HUDEP-2 (cell line): Measurements from ENCODE around the gene TRAM2.

Source experiments
- DNase-seq, 76 experiments: peaks; one replicate each; lab custom pipeline; 2025; ENCODE audit not compliant: unreplicated experiment in 76 of 76; lab: John Stamatoyannopoulos, UW

Gene TRAM2

DNA sequence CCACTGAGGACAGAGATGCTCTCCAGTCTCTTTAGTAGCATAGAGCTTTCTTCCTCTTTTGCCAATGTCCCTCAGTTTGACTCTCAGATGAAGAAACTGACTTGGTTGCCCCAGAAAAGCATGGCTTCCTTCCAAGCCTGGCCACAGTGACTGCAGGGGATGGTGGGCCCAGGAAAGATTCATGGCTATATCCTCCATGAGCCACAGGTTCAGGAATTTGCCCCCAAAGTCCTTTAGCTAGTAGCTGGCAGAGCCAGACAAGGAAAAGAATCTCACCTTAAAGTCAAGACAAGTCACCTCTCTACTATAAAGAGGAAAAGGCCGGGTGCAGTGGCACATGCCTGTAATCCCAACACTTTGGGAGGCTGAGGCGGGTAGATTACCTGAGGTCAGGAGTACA is 43.4 kb downstream of the TRAM2 start:
- no peak for DNase-seq

DNA sequence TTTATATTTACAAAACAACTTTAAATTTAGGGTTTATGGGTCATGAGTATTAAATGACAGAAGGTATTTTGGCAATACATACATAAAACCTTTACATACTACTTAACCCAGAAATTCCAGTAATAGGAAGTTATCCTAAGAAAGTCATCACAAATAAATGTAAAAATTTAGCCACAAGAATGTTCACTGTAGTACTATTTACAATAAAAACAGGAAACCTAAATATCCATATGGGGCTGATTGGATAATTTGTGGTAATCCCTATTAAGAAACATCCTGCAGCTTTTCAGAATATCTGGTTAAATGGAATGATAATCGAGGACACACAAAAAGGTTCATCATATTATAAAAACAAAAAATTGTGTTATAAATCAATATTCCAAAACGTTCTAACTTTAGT is 44.4 kb downstream of the TRAM2 start:
- no peak for DNase-seq

DNA sequence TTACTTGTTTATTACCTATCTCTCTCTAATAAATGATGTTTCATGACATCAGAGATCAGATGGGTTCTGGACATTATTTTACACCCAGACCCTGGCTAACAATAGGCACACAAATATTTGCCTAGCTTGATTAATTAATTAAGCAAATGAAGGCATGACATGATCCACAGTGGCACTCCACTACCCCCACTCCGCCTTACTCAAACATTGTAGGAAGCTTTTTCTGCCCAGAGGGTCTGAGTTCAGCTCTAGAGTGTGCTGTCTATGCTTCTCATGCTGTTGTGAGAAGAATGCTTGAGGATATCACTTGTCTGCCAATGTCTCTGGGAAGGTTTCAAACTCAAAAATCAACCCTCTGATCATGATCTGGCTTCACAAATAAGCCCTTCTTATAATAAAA is 45.0 kb downstream of the TRAM2 start:
- no peak for DNase-seq

DNA sequence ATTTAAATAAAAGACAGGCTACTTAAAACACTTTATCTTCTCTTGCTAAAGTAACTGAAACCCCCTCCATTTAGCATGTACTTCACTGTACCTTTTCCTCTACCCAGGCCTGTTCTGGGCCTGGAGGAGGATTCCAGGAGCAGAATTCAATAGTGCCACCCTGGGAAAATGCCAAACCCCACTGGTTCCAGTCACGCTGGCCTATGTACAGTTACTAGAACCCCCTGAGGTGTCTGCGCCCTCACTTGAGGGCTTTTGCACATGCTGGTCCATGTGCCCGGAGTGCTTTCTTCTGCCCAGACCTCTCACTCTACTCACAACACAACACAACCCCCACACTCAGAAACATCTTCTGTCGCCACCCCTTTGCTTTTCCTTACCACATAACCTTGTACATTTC is 45.5 kb downstream of the TRAM2 start:
- DNase-seq: no peak

DNA sequence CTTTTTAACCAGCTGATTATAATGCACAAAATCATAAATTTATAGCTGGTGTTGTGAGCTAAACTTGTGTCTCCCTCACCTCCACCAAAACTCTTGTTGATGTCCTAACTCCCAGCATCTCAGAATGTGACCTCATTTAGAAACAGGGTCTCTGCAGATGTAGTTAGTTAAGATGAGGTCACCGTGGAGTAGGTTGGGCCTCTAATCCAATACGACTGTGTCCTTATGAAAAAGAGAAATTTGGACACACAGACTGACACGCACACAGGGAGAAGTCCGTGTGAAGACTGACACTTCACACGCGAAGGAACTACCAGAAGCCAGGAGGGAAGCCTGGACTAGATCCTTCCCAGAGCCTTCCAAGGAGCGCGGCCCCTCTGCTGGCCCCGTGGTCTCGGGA is 46.5 kb downstream of the TRAM2 start:
- DNase-seq: no peak

DNA sequence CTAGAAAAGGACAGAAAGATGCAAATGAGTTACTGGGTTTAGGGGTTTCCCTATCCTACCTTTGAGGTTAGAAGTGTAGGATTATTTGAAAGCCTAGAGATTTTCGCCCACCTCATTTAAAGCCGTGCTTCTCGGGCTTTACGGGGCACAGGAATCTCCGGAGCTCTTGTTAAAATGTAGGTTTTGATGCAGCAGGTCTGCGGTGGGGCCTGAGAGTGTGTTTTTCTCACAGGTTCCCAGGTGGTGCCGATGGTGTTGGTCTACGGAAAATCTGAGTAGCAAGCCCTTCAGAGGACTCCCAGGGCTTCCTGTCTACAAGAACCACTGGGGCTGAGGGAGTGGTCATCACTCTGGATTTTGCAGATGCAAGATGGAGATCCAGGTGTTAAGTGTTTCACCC is 47.5 kb downstream of the TRAM2 start:
- no peak for DNase-seq

DNA sequence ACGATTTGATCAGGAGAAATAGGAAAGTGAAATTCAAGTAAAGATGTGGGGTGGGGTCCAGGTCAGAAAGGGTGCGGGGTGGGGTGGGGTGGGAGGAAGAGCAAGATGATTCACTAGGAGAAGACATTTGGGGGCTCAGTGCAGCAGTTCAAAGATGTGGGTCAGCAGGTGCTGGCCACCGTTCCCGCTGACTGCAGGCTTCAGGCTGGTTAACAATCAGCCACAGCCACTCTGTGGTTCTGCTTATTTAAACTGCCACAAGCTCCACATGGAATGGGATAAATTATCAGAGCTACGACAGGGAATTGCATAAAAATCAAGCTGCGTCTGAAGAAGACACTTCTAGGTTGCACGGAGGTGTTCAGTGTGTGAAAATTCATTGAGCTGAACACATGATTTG is 49.4 kb downstream of the TRAM2 start:
- DNase-seq: no peak

DNA sequence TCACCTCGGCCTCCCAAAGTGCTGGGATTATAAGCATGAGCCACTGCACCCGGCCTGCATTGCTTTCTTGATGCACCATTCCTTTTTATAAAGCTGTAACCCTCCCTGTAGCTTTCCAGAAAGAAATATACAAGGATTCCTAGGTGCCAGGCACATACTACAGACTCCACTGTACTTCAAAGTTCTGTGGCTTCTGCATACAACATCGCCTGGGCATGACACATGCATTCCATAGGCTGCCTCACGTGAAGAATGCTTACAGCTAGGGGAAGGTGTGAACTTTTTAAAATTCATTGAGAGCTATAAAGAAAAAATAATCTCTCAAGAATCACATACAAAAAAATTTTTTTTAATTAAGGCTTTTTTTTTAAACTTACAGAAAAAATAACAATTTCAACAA is 50.2 kb downstream of the TRAM2 start:
- no peak for DNase-seq

DNA sequence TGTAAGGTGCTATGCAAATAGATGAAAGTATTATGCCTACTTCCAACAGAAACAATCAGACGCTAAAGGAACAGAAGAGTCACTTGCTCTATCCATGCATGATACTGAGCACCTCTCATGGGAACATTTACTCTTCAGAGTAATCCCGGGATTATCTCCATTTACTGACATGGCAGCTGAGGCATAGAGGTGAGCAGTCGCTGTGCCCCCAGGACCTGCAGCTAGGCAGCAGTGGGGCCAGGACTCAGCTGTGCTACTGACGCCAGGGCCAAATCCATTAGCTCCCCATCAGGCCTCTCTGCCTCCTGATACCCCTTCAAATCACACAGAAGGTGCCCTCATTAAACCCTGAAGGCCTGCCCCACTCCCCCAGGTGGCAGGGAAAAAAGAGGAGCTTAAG is 51.9 kb downstream of the TRAM2 start:
- no peak for DNase-seq

DNA sequence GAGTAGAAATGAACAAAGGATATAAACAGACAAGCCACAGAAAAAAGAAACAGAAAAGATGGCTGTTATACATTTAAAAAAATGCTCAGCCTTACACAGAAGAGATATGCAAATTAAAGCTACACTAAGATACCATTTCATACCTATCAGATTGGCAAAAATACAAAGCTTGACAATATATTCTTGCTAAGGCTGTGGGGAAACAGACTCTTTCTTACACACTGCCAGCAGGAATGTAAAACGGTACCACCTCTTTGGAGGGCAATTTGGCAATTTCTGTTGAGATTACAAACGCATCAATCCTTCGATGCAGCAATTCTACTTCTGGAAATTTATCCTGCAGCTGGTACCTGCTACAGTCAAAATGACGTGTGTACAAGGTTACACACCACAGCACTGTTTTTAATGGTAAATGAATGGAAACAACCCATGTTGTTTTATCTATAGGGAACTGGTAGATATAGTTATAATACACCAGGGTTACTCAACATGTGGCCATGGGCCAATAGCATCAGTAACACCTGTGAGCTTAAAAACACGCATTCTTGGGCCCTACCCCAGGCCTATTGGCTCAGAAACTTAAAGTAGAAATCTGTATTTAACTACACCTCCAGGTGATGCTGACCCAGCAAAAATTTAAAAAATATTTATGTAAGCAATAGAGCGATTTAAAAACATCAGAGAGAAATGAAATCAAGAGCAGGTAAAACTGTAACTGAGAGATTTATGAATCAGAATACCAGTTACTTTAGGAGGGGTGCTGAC is 53.3 kb downstream of the TRAM2 start:
- no peak for DNase-seq

DNA sequence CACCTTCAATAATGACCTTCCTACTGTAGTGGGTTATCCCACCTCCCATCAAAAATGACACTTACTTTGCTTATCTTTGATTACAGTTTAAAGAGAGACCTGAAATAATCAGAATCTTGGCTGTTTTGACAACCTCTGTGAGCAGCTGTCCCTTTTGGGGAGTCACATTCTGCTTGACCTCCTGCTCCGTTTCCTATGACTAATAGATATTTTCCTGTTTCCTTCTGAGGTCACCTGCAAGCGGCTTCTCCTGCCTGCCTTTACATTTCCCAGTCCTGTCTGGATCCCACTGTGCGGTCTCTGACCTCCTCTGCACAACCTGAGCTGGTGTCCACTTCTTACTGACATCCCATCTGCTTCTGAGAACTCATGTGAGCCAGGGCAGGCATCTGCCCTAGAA is 54.2 kb downstream of the TRAM2 start:
- DNase-seq: no peak

DNA sequence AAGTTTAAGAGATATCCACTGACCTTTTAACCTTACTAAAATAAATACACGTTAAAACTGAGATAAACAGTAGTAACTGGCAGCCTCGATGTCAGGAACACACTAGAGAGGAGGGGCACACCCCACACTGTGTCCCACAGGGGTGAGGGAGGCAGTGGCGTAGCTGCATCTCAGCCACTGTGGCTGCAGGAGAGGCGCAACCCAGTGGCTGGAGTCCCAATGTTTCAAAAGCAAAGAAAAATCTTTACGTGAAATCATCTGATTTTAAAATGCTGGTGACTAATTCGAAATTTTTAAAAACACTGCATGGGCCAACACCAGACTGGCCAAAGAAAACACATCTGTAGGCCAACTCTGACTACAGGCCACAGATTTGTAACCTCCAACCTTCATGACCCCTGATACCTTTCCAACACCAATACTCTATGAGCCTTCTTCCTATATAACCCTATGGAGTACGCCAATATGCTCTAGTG is 54.7 kb downstream of the TRAM2 start:
- DNase-seq: peak in 1 of 76 experiments; percentile 7

DNA sequence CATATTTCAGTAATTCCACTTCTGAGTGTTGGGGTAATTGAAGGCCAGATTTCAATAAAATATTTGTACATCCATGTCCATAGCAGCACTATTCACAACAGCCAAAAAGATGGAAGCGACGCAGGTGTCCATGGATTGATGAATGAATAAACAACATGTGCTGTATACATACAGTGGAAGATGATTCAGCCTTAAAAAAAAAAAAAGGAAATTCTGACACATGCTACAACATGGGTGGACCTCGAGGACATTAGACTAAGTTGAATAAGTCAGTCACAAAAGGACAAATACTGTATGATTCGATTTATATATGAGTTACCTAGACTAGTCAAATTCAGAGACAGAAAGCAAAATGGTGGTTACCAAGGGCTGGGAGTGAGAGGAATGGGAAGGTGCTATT is 57.2 kb downstream of the TRAM2 start:
- no peak for DNase-seq

DNA sequence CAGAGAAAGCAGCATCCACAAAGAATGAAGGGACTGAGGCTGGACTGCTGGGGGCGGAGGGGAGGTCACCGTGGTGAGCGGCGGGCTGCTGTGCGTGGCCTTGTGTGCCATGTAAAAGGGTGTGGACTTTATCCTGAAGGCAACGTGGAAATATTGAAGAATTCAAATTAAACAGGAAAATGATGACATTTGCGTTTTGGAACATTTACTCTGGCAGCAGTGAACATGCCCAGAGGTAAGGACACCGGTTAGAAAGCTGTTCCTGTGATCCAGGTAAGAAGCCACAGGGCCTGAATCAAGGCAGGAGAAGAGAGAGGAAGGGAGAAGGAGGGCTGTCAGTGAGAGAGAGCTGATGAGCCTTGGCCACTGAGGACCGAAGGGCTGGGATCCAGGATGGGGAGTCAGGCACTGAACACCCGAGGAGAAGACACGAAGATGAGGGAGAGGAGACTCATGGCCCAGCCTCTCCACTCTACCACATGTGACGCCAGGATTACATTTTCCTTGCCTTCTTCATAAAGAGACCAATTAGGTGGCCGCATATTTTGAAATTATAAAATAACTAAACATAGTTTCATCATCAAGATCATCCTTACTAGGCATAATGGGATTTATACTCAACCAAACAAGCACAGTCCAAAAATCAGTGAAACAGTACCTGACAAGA is 58.4 kb downstream of the TRAM2 start:
- DNase-seq: no peak

DNA sequence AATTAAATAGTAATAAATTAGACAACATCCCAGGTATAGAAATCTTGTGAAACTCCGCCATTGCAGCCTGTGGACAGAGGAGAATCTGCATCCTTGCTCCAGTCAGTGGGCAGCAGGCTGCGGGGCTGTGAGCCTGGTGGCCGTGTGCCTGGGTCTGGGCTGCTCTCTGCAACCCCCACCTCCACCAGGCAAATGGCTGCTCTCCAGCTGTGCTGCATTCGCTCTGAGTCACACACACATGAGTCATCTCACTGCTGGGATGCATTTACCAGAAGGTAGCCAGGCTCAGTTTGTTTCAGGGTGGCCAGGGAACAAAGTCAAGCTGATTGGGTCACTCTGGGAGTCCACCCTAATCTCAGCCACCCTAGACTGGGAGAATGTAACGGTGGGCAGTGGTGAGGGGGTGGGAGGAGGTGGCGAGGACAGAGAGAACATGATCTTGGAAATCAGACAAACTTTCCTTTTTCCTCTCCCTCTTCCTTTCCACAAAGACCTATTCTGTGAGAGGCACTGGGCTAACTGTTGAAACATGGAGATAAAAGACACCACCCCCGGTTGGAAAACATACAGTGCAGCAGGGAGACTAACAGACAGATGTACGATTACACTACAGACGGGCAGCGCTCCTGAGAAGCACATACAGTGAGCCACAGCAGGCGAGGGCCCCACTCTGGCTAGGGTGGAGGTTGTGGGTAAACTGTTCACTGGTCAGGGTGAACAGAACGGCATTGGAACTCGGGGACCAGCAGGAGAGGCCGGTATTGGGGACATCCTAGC is 59.2 kb downstream of the TRAM2 start:
- DNase-seq: peak in 74 of 76 experiments; percentile 27 to 95 (median 80)

DNA sequence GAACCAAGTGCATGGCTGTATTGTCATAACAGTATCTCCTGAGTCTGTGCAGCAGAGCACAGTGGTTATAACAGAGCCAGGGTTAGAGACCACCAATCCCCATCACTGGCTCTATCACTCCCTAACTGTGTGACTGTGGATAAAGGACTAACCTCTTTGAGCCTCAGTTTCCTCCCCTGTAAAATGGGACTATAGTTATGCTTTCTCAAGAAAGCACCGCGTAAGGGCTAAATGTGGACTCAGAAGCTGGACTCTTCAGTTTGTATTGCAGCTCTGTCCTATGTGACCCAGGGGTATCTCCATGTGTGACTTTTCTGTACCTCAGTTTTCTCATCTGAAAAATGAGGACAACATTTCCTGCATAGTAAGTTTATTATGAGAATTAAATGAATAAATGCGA is 59.9 kb downstream of the TRAM2 start:
- no peak for DNase-seq

DNA sequence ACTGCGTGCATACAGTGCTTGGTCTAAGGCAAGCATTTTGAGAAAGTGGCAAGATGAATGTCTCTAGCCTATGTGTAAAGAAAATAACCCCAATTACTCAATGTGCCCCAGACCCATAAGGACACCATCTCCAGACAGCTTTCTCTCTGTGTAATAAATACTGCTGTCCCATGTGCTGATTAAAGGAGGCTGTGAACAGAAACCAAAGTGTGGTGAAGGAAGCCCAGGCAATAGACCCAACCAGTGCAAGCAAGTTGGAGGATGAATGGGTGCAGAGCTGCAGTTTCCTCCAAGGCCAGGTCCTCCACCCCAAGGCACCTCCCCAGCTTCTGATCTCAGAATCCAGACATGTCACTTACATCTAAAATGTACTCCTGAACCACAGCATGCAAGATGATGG is 60.6 kb downstream of the TRAM2 start:
- no peak for DNase-seq

DNA sequence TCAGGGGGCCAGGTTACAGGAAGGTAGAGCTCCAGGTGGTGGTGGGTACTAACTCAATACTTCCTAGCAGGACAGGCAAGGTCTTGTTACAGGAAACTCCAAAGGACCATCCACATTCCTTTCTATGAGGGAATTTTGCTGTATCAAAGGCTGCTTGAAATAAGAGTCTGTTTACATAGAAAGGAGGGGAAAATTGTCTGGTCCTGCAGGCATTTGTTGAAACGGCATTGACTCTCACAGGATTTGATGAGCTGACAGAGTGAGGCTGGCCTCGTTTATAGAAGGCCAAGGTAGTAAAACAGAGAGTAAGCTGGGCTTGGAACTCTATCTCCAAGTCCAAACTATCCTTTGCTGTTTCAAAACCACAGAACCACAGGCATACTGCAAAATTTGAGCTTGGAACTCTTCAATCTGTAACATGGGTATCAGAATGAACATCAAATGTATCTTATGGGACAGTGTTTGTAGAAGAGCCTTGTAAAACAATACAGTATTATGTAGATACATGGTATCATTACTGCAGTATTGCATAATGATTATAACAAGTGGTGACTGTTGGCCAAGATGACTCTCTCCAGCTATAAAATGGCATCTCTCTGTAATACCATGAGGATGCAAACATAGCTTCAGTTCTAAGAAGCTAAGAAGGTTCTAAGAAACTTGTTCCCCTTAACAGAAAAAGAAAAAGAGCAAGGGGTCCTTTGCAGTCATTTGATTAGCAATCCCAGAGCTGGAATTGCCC is 61.5 kb downstream of the TRAM2 start:
- DNase-seq: no peak

DNA sequence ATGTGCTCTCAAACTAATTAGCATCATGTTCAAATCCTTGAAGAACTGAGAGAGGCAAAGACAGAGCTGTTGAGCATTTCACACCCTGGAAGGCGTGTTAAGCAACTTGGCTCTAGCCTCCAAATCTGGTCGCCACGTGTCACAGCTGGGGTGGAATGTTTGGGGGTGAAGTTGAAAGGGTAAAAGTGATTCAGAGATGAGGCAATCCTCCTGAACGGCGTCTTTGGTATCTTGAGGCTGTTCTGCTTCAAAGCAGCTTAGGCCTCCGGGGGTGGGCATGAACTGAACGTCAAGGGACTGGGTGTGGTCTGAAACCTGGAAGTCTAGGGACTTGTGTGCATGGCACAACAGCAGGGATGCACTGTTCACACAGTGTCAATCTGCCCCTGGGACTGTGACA is 62.3 kb downstream of the TRAM2 start:
- DNase-seq: peak in 2 of 76 experiments; percentile 10 to 12

DNA sequence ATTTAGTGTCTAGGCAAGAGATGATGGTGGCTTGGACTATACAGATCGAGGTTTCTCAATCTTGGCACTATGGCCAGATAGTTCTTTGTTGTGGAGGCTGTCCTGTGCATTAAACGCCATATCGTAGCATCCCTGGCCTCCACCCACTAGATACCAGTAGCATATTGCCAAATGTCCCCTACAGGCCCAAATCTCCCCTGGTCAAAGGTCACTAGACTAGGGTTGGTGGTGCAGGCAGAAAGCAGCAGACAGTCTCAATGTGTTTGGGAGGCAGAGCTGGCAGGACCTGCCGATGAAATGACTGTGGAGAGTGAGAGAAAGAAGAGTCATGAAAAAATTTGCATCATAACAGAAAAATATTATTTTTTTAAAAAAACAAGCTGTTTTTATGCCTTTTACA is 63.0 kb downstream of the TRAM2 start:
- peak in 1 of 76 experiments; percentile 26 for DNase-seq

DNA sequence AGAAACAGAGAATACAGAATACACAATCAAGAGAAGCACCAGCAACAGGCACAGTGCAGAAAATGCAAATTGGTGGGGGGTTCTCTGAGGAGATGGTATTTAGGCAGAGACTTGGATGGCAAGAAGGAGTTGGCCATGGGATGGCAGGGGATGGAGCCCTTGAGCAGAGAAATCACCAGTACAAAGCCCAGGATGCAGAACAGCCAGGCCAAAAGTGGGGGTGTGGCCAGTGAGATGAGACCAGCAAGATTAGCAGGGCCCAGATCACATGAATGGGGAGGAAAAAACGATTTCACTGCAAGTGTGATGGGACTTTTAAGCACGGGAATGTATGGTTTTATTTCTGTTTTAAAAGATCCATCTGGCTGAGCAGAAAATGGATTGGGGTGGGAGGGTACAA is 63.4 kb downstream of the TRAM2 start:
- DNase-seq: peak in 68 of 76 experiments; percentile 14 to 81 (median 50)
